Suprapubic skin (tissue), 4 donors: ENCODE results near the gene GPATCH3. TPM values are rescaled to one million over a fixed set of nuclear protein-coding genes. Genes with fewer than 3 reads are reported as not detected.
"Not testable (repeated sequence)": the region's sequence is repeated elsewhere in the genome, so short reads cannot be mapped to it uniquely, and the experiment has no call there.

Source experiments
- DNase-seq, 2 donors: peaks; one replicate each; pipeline ENCODE4 v3.0.0-alpha.2; 2019; ENCODE audit warnings: low spot score in 2 of 2
- H3K27ac ChIP-seq: fragments of 200-600 bp; sonication (generic); one replicate; pipeline ENCODE4 v1.5.1; 2019
- H3K27me3 ChIP-seq: fragments of 200-600 bp; sonication (generic); one replicate; pipeline ENCODE4 v1.5.1; 2019
- H3K36me3 ChIP-seq: fragments of 200-600 bp; sonication (generic); one replicate; pipeline ENCODE4 v1.5.1; 2019
- H3K4me1 ChIP-seq: fragments of 200-600 bp; sonication (generic); one replicate; pipeline ENCODE4 v1.5.1; 2019
- H3K4me3 ChIP-seq: fragments of 200-600 bp; sonication (generic); one replicate; pipeline ENCODE4 v1.5.1; 2019; ENCODE audit warnings: mild to moderate bottlenecking
- H3K9me3 ChIP-seq: fragments of 200-600 bp; sonication (generic); one replicate; pipeline ENCODE4 v1.5.1; 2019
- EP300 ChIP-seq: sonication (generic); formaldehyde crosslinking; IDR thresholded peaks from one replicate; pipeline ENCODE4 v1.6.1; 2017; ENCODE audit warnings: antibody characterized with exemption
- POLR2A ChIP-seq, 2 donors: fragments of 450-650 bp; IDR thresholded peaks; one replicate each; pipeline ENCODE4 v1.6.1; 2017; ENCODE audit warnings: antibody characterized with exemption in 2 of 2, mild to moderate bottlenecking in 2 of 2, moderate library complexity in 2 of 2
- POLR2AphosphoS5 ChIP-seq, 3 donors: sonication (generic); formaldehyde crosslinking; IDR thresholded peaks; one replicate each; pipeline ENCODE4 v1.6.1; 2017; ENCODE audit warnings: antibody characterized with exemption in 3 of 3
- WGBS: methylation state at CpG from one replicate; pipeline ENCODE4 v1.1.5; 2018; 5-methylcytosine and 5-hydroxymethylcytosine counted together
- total RNA-seq, 4 donors: library from RNA; depleted of rRNA; stranded (reverse); fragments of >200 nt; gene quantifications; one replicate each; pipeline ENCODE4 v1.1.0, GENCODE V29; 2016
- TF ChIP-seq, protein P1 (sequence below), 2 donors: fragments of 200-600 bp in 1 of 2; fragments of 450-650 bp in 1 of 2; sonication (generic) in 1 of 2; IDR thresholded peaks; one replicate each; pipeline ENCODE4 v1.5.1; 2016 to 2019; ENCODE audit warnings: antibody characterized with exemption in 2 of 2, mild to moderate bottlenecking in 1 of 2, moderate library complexity in 1 of 2

The GPATCH3 gene, protein sequence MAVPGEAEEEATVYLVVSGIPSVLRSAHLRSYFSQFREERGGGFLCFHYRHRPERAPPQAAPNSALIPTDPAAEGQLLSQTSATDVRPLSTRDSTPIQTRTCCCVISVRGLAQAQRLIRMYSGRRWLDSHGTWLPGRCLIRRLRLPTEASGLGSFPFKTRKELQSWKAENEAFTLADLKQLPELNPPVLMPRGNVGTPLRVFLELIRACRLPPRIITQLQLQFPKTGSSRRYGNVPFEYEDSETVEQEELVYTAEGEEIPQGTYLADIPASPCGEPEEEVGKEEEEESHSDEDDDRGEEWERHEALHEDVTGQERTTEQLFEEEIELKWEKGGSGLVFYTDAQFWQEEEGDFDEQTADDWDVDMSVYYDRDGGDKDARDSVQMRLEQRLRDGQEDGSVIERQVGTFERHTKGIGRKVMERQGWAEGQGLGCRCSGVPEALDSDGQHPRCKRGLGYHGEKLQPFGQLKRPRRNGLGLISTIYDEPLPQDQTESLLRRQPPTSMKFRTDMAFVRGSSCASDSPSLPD
- total RNA-seq: 10 to 100 TPM; 14.1 to 20.5 (median 15.8) TPM

DNA sequence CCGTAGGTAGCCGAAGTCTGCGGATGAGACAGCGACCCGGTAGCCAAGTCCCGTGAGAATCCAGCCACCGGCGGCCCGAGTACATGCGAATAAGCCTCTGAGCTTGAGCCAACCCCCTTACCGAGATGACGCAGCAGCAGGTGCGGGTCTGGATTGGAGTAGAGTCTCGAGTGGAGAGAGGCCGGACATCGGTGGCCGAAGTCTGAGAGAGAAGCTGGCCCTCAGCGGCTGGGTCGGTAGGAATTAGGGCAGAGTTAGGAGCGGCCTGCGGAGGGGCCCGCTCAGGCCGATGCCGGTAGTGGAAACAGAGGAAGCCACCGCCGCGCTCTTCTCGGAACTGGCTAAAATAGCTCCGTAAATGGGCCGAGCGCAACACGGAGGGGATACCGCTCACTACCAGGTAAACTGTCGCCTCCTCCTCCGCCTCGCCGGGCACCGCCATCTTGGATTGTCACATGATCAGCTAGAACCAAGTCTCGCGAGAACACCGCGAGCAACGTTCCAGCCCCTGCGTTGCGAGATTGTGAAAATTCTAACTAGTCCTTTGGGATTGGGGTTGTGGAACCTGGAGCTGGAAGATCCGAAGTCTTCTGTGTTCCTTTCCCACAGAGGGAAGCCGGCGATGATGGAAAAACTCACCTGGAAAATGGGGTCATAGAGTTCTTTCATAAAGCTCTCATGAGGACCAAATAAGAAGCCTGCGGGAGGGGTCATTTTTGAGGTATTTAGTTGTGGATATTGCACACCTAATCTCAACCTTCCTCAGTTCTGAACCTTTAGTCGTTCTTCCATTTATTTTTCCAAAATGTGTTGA lies at the start of gene GPATCH3:
Gene GPATCH3 (minus strand): TSS at position 467 of the 814 bp plus-strand sequence. CDS start 25 bp downstream, at position 442.
- H3K9me3 ChIP-seq: no peaks in the 10 kb centered on the region
- peak within 1 kb of the TSS; percentile 96 for H3K4me3 ChIP-seq
- H3K27ac ChIP-seq: peak within 1 kb of the TSS; percentile 87
- H3K4me1 ChIP-seq: peaks cover 17% of the 10 kb centered on the region
- H3K27me3 ChIP-seq: no peaks in the 10 kb centered on the region
- DNase-seq: peak; percentile 96 to 98
- under 1% methylated on average over 29 of the region's 50 CpGs for WGBS
- TF ChIP-seq POLR2AphosphoS5 (IDR thresholded peaks at IDR 0.05): peak; percentile 35 to 90 (median 80)
- no peak for TF ChIP-seq EP300
- TF ChIP-seq, protein P1, sequence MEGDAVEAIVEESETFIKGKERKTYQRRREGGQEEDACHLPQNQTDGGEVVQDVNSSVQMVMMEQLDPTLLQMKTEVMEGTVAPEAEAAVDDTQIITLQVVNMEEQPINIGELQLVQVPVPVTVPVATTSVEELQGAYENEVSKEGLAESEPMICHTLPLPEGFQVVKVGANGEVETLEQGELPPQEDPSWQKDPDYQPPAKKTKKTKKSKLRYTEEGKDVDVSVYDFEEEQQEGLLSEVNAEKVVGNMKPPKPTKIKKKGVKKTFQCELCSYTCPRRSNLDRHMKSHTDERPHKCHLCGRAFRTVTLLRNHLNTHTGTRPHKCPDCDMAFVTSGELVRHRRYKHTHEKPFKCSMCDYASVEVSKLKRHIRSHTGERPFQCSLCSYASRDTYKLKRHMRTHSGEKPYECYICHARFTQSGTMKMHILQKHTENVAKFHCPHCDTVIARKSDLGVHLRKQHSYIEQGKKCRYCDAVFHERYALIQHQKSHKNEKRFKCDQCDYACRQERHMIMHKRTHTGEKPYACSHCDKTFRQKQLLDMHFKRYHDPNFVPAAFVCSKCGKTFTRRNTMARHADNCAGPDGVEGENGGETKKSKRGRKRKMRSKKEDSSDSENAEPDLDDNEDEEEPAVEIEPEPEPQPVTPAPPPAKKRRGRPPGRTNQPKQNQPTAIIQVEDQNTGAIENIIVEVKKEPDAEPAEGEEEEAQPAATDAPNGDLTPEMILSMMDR (IDR thresholded peaks at IDR 0.05): no peak
- TF ChIP-seq POLR2A (IDR thresholded peaks at IDR 0.05): peak in 1 of 2 donors; percentile 51
- H3K36me3 ChIP-seq: peaks cover 29% of the 10 kb centered on the region

DNA sequence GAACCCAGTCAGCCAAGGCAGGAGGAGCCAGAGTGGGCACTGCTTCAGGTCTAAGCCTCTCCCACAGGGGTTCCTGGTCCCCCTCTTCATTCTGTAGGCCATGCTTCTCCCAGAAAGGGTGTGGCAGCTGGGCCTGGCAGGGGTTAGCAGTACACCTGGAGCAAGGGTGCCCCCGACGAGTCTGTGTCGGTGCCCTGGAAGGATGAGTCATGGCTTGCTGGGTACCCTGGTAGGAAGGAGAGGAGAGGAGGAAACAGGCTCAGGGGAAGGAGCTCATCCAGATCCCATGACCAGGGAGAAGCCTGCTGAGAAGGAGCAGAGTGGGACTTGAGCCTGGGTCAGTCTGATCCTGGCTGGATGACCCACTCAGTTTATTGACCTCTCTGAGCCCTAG lies 49.7 kb upstream of the GPATCH3 start:
- peaks cover 3% of the 10 kb centered on the region for H3K27me3 ChIP-seq
- H3K27ac ChIP-seq: no peak overlapping the region
- TF ChIP-seq POLR2A (IDR thresholded peaks at IDR 0.05): no peak
- no peak for TF ChIP-seq EP300
- TF ChIP-seq POLR2AphosphoS5 (IDR thresholded peaks at IDR 0.05): no peak
- TF ChIP-seq, protein P1 (IDR thresholded peaks at IDR 0.05): no peak
- H3K36me3 ChIP-seq: peaks cover 41% of the 10 kb centered on the region
- DNase-seq: no peak
- WGBS: 44% methylated on average over 3 of the region's 3 CpGs
- H3K4me1 ChIP-seq: no peaks in the 10 kb centered on the region
- H3K4me3 ChIP-seq: no peak overlapping the region
- no peaks in the 10 kb centered on the region for H3K9me3 ChIP-seq

DNA sequence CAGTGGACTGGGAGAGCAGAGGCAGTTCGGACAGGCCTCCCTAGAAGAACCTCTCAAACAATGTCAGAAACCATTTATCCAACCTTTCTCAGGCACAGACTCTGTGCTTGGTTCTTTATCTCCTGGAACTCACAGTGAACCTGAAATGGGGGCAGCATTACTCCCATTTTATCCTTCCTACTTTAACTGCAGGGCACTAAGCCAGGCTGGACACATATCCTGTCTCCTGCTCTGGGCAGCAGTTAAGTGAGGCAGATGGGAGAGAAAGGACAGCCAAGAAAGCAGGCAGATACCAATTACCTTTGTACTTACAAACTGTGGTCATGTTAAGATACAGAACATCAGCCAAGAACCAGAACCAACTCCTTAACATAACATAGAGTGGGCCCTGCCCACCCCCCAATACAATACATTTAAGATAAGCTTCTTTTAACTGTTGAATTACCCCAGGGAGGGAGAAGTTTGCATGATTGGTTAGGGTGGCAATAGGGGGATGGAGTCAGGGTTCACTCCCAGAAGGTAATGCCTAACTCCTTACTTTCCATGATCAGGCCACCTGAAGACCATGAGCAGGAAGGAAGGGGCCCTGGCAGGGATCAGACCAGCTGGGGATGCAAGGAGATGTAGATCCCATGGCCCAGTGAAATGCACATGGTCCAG lies 49.1 kb upstream of the GPATCH3 start:
- DNase-seq: no peak
- no peak overlapping the region for H3K4me3 ChIP-seq
- peaks cover 47% of the 10 kb centered on the region for H3K36me3 ChIP-seq
- no peak for TF ChIP-seq POLR2AphosphoS5 (IDR thresholded peaks at IDR 0.05)
- TF ChIP-seq POLR2A (IDR thresholded peaks at IDR 0.05): no peak
- no peak for TF ChIP-seq EP300
- TF ChIP-seq, protein P1 (IDR thresholded peaks at IDR 0.05): no peak
- no peak overlapping the region for H3K27ac ChIP-seq
- H3K9me3 ChIP-seq: no peaks in the 10 kb centered on the region
- 78% methylated on average over 1 of the region's 1 CpG for WGBS
- H3K27me3 ChIP-seq: peaks cover 2% of the 10 kb centered on the region
- no peaks in the 10 kb centered on the region for H3K4me1 ChIP-seq

DNA sequence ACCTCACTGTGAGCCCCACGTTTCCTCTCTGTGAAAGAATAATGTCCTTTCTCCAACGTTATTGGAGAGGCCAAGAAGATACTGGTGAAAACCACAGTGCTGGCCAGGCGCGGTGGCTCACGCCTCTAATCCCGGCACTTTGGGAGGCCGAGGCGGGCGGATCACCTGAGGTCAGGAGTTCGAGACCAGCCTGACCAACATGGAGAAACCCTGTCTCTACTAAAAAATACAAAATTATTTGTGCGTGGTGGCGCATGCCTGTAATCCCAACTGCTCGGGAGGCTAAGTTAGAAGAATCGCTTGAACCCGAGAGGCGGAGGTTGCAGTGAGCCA lies 48.4 kb upstream of the GPATCH3 start:
- H3K36me3 ChIP-seq: peaks cover 54% of the 10 kb centered on the region
- H3K27me3 ChIP-seq, H3K9me3 ChIP-seq, H3K4me1 ChIP-seq, H3K4me3 ChIP-seq, DNase-seq, H3K27ac ChIP-seq: not testable (repeated sequence)
- WGBS: 91% methylated on average over 16 of the region's 16 CpGs

DNA sequence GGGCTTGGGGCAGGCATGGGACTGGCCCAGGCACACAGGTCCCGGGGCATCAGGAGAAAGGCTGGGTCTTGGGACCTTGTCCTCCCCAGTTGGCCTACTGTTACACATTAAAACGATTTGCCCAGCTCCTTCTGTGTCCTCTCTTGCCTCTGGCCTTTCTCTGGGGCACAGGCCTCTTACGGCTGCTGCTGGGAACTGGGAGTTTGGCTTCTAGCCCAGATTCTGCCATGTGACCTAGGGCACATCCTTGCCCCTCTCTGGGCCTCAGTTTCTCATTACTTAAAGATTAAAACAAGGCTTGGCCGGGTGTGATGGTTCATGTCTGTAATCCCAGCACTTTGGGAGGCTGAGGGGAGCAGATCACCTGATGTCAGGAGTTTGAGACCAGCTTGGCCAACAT lies 46.0 kb upstream of the GPATCH3 start:
- no peaks in the 10 kb centered on the region for H3K9me3 ChIP-seq
- H3K4me1 ChIP-seq: no peaks in the 10 kb centered on the region
- H3K36me3 ChIP-seq: peaks cover 73% of the 10 kb centered on the region
- H3K27ac ChIP-seq: no peak overlapping the region
- TF ChIP-seq EP300 (no peak), POLR2AphosphoS5 (IDR thresholded peaks at IDR 0.05) (no peak), POLR2A (IDR thresholded peaks at IDR 0.05) (no peak)
- TF ChIP-seq, protein P1 (IDR thresholded peaks at IDR 0.05): no peak
- no peak overlapping the region for H3K4me3 ChIP-seq
- no peak for DNase-seq
- H3K27me3 ChIP-seq: no peaks in the 10 kb centered on the region
- 66% methylated on average over 4 of the region's 4 CpGs for WGBS
